Lower lobe of right lung (tissue), 2 donors: Measurements from ENCODE around the gene TMEM200B. TPM values are rescaled to one million over a fixed set of nuclear protein-coding genes. Genes with fewer than 3 reads are reported as not detected.

Source experiments
- ATAC-seq, 2 donors: fragments of 200-7000 bp; cut with Tn5 transposase; one replicate each; pipeline ENCODE4 v1.9.1; 2020 to 2022; ENCODE audit warnings: mild to moderate bottlenecking in 2 of 2, moderate library complexity in 2 of 2
- DNase-seq: peaks from one replicate; pipeline ENCODE4 v3.0.0-alpha.2; 2020
- H3K27ac ChIP-seq: fragments of 200-600 bp; one replicate; pipeline ENCODE4 v1.8.0; 2022
- H3K27me3 ChIP-seq: fragments of 200-600 bp; one replicate; pipeline ENCODE4 v1.8.0; 2022; ENCODE audit warnings: low read depth
- H3K36me3 ChIP-seq: fragments of 200-600 bp; one replicate; pipeline ENCODE4 v1.8.0; 2022; ENCODE audit warnings: mild to moderate bottlenecking
- H3K4me1 ChIP-seq: fragments of 200-600 bp; one replicate; pipeline ENCODE4 v1.8.0; 2022
- H3K4me3 ChIP-seq: fragments of 200-600 bp; one replicate; pipeline ENCODE4 v1.8.0; 2022; ENCODE audit warnings: mild to moderate bottlenecking
- H3K9me3 ChIP-seq: fragments of 200-600 bp; one replicate; pipeline ENCODE4 v1.8.0; 2022
- intact Hi-C: fragments of 100-400 bp; cut with DNase I; formaldehyde crosslinking; loops from one replicate; pipeline ENCODE4 v1.11.0; 2022
- long read RNA-seq: library from polyadenylated mRNA; unstranded; transcript quantifications from one replicate; pipeline ENCODE4 v2.0.0, GENCODE V29; 2021
- total RNA-seq: library from RNA; stranded (reverse); fragmentation: NEBNext Ultra II Directional; extraction: Animal tissue kit (Norgen Biotek cat#: 25700); gene quantifications from one replicate; pipeline ENCODE4 v1.2.1, GENCODE V29; 2021
- TF ChIP-seq, protein P1 (sequence below): fragments of 200-600 bp; IDR thresholded peaks from one replicate; pipeline ENCODE4 v1.8.0; 2022; ENCODE audit warnings: antibody characterized with exemption, mild to moderate bottlenecking
- donor health status: DM: no; HTN: yes; CAD: no; lungs with severe emphysema.

TMEM200B gene
- 4.3 TPM for total RNA-seq
- long read RNA-seq, transcript TMEM200B-202 (2 exons, 2,501 nt), result major isoform, 14 of 18 reads
- long read RNA-seq, partial matches to known transcripts, result 4 of 18 reads
- long read RNA-seq, other reads (novel, unspliced or antisense), result 0 of 18 reads

DNA sequence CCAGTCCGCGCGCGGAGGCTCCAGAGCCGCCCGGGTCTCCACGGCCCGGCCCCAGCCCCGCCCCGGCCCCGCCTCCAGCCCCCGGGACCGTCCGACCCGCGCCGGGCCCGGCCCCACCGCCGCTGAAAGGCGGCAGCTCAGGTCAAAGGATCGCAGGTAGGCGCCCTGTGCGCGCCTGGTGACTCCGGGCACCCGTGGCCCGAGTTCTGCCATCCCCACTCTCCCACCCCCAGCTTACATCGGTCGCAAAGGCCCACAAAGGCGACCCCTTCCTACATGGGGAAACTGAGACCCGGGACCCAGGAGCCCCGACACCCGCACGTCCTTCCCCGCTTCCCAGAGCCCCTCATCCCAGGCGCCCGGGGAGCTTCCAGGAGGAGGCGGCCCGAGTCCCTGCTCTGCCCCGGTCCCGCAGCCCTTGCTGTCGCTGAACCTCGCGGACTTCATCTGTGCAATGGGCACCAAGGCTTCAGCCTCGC, at the start of gene TMEM200B:
Gene TMEM200B (minus strand): TSS at position 17 of the 479 bp plus-strand sequence. CDS start 2,075 bp downstream, outside the sequence.
- Histone ChIP-seq H3K27ac (peak within 1 kb of the TSS; percentile 91), H3K4me3 (peak within 1 kb of the TSS; percentile 70), H3K9me3 (no peaks in the 10 kb centered on the region), H3K4me1 (peaks cover 27% of the 10 kb centered on the region), H3K27me3 (peaks cover 48% of the 10 kb centered on the region), H3K36me3 (peaks cover 3% of the 10 kb centered on the region)
- DNase-seq (no peak), ATAC-seq (peak; percentile 35 to 36)
- TF ChIP-seq, protein P1, sequence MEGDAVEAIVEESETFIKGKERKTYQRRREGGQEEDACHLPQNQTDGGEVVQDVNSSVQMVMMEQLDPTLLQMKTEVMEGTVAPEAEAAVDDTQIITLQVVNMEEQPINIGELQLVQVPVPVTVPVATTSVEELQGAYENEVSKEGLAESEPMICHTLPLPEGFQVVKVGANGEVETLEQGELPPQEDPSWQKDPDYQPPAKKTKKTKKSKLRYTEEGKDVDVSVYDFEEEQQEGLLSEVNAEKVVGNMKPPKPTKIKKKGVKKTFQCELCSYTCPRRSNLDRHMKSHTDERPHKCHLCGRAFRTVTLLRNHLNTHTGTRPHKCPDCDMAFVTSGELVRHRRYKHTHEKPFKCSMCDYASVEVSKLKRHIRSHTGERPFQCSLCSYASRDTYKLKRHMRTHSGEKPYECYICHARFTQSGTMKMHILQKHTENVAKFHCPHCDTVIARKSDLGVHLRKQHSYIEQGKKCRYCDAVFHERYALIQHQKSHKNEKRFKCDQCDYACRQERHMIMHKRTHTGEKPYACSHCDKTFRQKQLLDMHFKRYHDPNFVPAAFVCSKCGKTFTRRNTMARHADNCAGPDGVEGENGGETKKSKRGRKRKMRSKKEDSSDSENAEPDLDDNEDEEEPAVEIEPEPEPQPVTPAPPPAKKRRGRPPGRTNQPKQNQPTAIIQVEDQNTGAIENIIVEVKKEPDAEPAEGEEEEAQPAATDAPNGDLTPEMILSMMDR, result no peak
- intact Hi-C loops, result no loop called here

DNA sequence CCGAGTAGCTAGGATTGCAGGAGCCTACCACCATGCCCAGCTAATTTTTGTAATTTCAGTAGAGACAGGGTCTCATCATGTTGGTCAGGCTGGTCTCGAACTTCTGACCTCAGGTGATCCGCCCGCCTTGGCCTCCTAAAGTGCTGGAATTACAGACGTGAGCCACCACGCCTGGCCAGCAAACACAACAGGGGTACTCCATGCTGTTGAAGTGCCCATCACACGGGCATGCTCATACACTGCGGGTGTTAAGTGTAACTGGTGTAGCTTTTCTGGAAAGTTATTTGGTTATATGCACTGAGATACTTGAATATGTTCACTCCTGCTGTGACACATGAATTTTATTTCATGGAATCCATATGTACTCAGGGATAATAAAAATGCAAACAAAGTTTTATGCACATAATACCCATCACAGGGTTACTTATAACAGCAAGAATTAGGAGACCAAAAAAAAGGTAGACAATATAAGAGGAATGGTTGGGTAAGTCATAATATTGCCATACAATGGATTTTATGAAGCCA, 48.8 kb upstream of the TMEM200B start:
- TF ChIP-seq, protein P1, result no peak
- H3K27me3 ChIP-seq, result no peaks in the 10 kb centered on the region
- no peaks in the 10 kb centered on the region for H3K9me3 ChIP-seq
- H3K27ac ChIP-seq, result no peak overlapping the region
- peaks cover 73% of the 10 kb centered on the region for H3K4me1 ChIP-seq
- H3K36me3 ChIP-seq, result peaks cover 14% of the 10 kb centered on the region
- ATAC-seq, result peak in 1 of 2 donors; percentile 53
- no peak overlapping the region for H3K4me3 ChIP-seq
- DNase-seq, result no peak
- intact Hi-C loops, result no loop called here

GRCh38 chr1:29171521-29171920, 47.8 kb upstream of the TMEM200B start:
- peaks cover 23% of the 10 kb centered on the region for H3K36me3 ChIP-seq
- H3K27me3 ChIP-seq, result no peaks in the 10 kb centered on the region
- H3K9me3 ChIP-seq, result no peaks in the 10 kb centered on the region
- intact Hi-C loops, result no loop called here
- DNase-seq (no peak), ATAC-seq (no peak)
- TF ChIP-seq, protein P1, result no peak
- H3K27ac ChIP-seq, result no peak overlapping the region
- no peak overlapping the region for H3K4me3 ChIP-seq
- peaks cover 69% of the 10 kb centered on the region for H3K4me1 ChIP-seq

GRCh38 chr1:29171089-29171488, 47.4 kb upstream of the TMEM200B start:
- peaks cover 69% of the 10 kb centered on the region for H3K4me1 ChIP-seq
- peaks cover 28% of the 10 kb centered on the region for H3K36me3 ChIP-seq
- H3K27me3 ChIP-seq, result no peaks in the 10 kb centered on the region
- ATAC-seq (no peak), DNase-seq (no peak)
- H3K9me3 ChIP-seq, result no peaks in the 10 kb centered on the region
- no peak overlapping the region for H3K27ac ChIP-seq
- H3K4me3 ChIP-seq, result no peak overlapping the region
- TF ChIP-seq, protein P1, result no peak
- intact Hi-C loops, result no loop called here

DNA sequence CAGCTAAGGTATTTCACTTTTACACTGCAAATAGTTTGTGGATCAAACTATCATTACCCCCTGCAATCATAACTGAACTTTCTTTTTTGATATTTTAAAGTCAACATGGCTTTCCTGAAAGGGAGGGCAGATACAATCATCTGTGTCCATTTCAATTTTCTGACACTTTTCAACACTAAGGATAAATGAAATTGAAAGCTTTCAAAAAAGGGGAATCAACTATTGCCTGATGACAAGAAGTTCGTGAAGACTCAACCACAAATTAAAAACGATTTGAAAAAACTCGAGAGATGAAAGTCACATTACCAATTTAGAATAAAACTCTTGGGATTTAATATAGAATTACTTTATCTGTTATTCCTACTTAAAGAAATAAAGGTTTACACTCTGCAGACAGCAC, 46.3 kb upstream of the TMEM200B start:
- Histone ChIP-seq H3K9me3 (no peaks in the 10 kb centered on the region), H3K4me3 (no peak overlapping the region), H3K36me3 (peaks cover 38% of the 10 kb centered on the region), H3K27ac (no peak overlapping the region), H3K4me1 (peaks cover 68% of the 10 kb centered on the region), H3K27me3 (no peaks in the 10 kb centered on the region)
- TF ChIP-seq, protein P1, result no peak
- intact Hi-C loops, result no loop called here
- ATAC-seq, result no peak
- DNase-seq, result no peak
